Measurements from ENCODE around the gene NLRC5. TPM values are rescaled to one million over a fixed set of nuclear protein-coding genes. Genes with fewer than 3 reads are reported as not detected.
A peak's percentile ranks its signal among the peaks of the same experiment; 100 is the strongest.

Gene NLRC5
- total RNA-seq, 1 donor from 2014 or later = 114 TPM

- Histone ChIP-seq H3K9me3 (no peaks in the 10 kb centered on the region), H3K4me1 (peaks cover 12% of the 10 kb centered on the region), H3K36me3 (no peaks in the 10 kb centered on the region), H3K4me3 (no peak within 1 kb of the TSS), H3K27ac (no peak within 1 kb of the TSS), H3K27me3 (no peaks in the 10 kb centered on the region)
- intact Hi-C loops (cut with DNase I) = no loop called here
- TF ChIP-seq CTCF (IDR thresholded peaks at IDR 0.05) = no peak
- DNase-seq (ENCODE audit: extremely low spot score in 2 of 2) = no peak
These were observed 27.5 kb upstream of the NLRC5 start, which contains the start of gene CETP for GRCh38 chr16:56961851-56962281. Gene CETP (plus strand): TSS chr16:56961950. CDS start chr16:56961980, 30 bp downstream.

DNA sequence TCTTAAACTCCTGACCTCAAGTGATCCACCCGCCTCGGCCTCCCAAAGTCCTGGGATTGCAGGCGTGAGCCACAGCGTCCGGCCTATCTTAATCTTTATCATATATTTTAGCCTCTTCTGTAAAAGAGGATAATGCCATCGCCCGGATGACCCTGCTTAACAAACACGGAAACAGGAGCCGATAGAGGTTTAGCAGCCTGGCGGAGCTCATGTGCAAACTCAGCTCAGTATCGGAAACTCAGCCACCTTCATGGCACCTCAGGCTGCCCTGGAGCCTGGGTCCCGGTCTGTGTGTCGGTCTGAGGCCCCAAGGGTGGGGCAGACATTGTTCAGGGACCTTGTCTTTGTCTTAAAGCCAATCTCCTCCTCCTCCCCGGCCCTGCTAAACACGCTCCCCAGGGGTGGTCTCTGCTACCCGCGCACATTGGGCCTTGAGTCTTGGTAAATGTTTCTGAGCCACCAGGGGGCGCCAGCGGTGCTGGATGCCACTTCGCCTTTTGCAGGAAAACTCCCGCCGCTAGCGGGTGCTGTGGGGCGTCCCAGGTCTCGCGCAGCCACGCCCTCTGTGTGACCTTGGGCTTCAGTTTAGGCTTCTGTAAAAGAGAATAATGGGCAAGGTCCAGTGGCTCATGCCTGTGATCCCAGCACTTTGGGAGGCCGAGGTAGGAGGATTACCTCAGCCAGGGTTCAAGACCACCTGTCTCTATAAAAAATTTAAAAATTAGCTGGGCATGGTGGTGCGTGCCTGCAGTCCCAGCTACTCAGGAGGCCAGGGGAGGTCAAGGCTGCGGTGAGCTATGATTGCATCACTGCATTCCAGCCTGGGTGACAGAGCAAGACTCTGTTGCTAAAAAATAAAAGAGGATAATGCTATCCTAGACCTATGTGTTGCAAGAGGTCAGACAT, 24.9 kb upstream of the NLRC5 start:
- DNase-seq (ENCODE audit: extremely low spot score in 2 of 2) = no peak
- TF ChIP-seq CTCF (IDR thresholded peaks at IDR 0.05) (peak; percentile 54 to 69 (median 69)), POLR2AphosphoS5 (IDR thresholded peaks at IDR 0.05; ENCODE audit: insufficient read depth in 1 of 2, low read depth in 1 of 2) (peak in 1 of 2 donors; percentile 28), POLR2A (IDR thresholded peaks at IDR 0.05) (no peak)
- no peak overlapping the region for H3K27ac ChIP-seq
- intact Hi-C loops (cut with DNase I) = no loop called here
- no peaks in the 10 kb centered on the region for H3K27me3 ChIP-seq
- peaks cover 12% of the 10 kb centered on the region for H3K4me1 ChIP-seq
- no peaks in the 10 kb centered on the region for H3K36me3 ChIP-seq
- no peaks in the 10 kb centered on the region for H3K9me3 ChIP-seq
- H3K4me3 ChIP-seq = no peak overlapping the region

GRCh38 chr16:56965149-56966092, 23.9 kb upstream of the NLRC5 start:
- intact Hi-C loops (cut with DNase I) = no loop called here
- DNase-seq (ENCODE audit: extremely low spot score in 2 of 2) = no peak
- Histone ChIP-seq H3K9me3 (no peaks in the 10 kb centered on the region), H3K4me1 (peaks cover 12% of the 10 kb centered on the region), H3K27ac (no peak overlapping the region), H3K4me3 (no peak overlapping the region), H3K27me3 (no peaks in the 10 kb centered on the region), H3K36me3 (no peaks in the 10 kb centered on the region)
- TF ChIP-seq CTCF (IDR thresholded peaks at IDR 0.05) (no peak), POLR2AphosphoS5 (IDR thresholded peaks at IDR 0.05; ENCODE audit: insufficient read depth in 1 of 2, low read depth in 1 of 2) (no peak), POLR2A (IDR thresholded peaks at IDR 0.05) (no peak)

- Histone ChIP-seq H3K4me1 (peaks cover 12% of the 10 kb centered on the region), H3K27ac (no peak overlapping the region), H3K36me3 (no peaks in the 10 kb centered on the region), H3K27me3 (no peaks in the 10 kb centered on the region), H3K9me3 (no peaks in the 10 kb centered on the region), H3K4me3 (no peak overlapping the region)
- no peak for DNase-seq (ENCODE audit: extremely low spot score in 2 of 2)
- no peak for TF ChIP-seq CTCF (IDR thresholded peaks at IDR 0.05)
- TF ChIP-seq POLR2A (IDR thresholded peaks at IDR 0.05) = no peak
- no peak for TF ChIP-seq POLR2AphosphoS5 (IDR thresholded peaks at IDR 0.05; ENCODE audit: insufficient read depth in 1 of 2, low read depth in 1 of 2)
- intact Hi-C loops (cut with DNase I) = no loop called here
These were observed 23.3 kb upstream of the NLRC5 start for GRCh38 chr16:56966093-56966475.

All from vagina (tissue), 2 donors.